Mucosa of stomach (tissue), 1 donor: ENCODE data around the gene RIN1.

Experiments used
- H3K27me3 ChIP-seq: one replicate; pipeline ENCODE4 v1.7.0; 2013; ENCODE audit warnings: mild to moderate bottlenecking, low read length; ENCODE audit not compliant: control insufficient read depth, insufficient read depth
- H3K36me3 ChIP-seq: one replicate; pipeline ENCODE4 v1.7.0; 2013; ENCODE audit warnings: low read length; ENCODE audit not compliant: control insufficient read depth, insufficient read depth
- H3K4me1 ChIP-seq: one replicate; pipeline ENCODE4 v1.7.0; 2013; ENCODE audit warnings: mild to moderate bottlenecking, low read length; ENCODE audit not compliant: control insufficient read depth, insufficient read depth
- H3K4me3 ChIP-seq: one replicate; pipeline ENCODE4 v1.7.0; 2013; ENCODE audit warnings: low read length
- H3K9ac ChIP-seq: one replicate; pipeline ENCODE4 v1.7.0; 2013; ENCODE audit warnings: mild to moderate bottlenecking, low read length, moderate library complexity
- H3K9me3 ChIP-seq: one replicate; pipeline ENCODE4 v1.7.0; 2013; ENCODE audit warnings: mild to moderate bottlenecking, low read length, moderate library complexity; ENCODE audit not compliant: control insufficient read depth
- donor health status: Pancreatic carcinoma.

The RIN1 gene

DNA sequence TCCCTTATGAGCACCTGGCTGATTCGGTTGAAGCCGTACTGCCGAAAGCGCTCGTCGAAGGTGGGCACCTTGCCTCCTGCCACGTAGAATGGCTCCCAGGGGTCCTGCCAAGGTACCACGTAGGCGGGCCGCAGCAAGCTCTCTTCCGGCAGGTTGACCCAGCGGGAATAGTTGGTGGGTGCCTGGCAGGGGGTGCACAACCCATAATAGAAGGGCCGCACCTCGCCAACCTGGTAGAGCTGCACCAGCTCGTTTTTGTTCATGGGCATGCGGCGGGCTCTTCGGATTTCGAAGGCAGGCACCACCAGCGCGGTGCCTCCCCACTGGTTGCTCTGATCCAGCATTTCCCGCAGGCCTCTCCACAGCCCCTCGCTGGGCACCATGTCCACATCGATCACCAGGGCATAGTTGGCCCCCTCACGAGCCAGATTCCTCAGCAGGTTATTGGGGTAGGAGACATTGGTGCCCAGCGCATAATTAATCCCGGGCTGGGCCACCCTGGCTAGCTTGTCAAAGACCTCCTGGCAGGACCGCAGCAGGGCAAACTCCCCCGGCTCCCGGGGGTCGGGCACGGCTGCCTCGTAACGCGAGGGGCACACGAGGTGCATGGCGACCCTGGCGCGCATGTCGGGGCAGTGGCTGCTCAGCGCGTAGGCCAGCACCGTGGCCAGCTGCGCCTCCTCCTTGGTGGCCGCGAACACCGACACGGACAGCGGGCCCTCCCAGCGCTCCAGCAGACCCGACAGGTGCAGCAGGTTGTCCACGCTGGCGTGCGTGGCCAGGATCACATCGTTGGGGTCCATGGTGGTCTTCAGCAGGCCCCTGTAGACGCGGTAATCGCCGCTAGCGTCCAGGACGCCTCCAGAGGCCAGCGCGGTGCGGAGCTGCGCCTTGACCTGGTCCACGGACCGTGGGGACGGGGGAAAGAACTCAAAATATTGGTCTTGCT lies 10.5 kb upstream of the RIN1 start:
- H3K4me1 ChIP-seq: peaks cover 43% of the 10 kb centered on the region
- H3K4me3 ChIP-seq: peak overlapping the region; percentile 60
- H3K9ac ChIP-seq: peak overlapping the region; percentile 79
- H3K27me3 ChIP-seq: no peaks in the 10 kb centered on the region
- no peaks in the 10 kb centered on the region for H3K9me3 ChIP-seq
- peaks cover 1% of the 10 kb centered on the region for H3K36me3 ChIP-seq

- Histone ChIP-seq H3K36me3 (peaks cover 15% of the 10 kb centered on the region), H3K27me3 (no peaks in the 10 kb centered on the region), H3K9ac (peak overlapping the region; percentile 79), H3K4me3 (peak overlapping the region; percentile 78), H3K9me3 (no peaks in the 10 kb centered on the region), H3K4me1 (peaks cover 39% of the 10 kb centered on the region)
Measured at GRCh38 chr11:66345316-66345649, 9.0 kb upstream of the RIN1 start.

- H3K4me3 ChIP-seq: peak within 1 kb of the TSS; percentile 78
- H3K9me3 ChIP-seq: no peaks in the 10 kb centered on the region
- peaks cover 38% of the 10 kb centered on the region for H3K4me1 ChIP-seq
- H3K9ac ChIP-seq: peak within 1 kb of the TSS; percentile 86
- H3K27me3 ChIP-seq: no peaks in the 10 kb centered on the region
- peaks cover 19% of the 10 kb centered on the region for H3K36me3 ChIP-seq
Measured at GRCh38 chr11:66344550-66345315, 8.5 kb upstream of the RIN1 start, which contains the start of gene BRMS1. TSS of gene BRMS1 (minus strand) at chr11:66345104. CDS start at chr11:66342234, 2,870 bp downstream.

DNA sequence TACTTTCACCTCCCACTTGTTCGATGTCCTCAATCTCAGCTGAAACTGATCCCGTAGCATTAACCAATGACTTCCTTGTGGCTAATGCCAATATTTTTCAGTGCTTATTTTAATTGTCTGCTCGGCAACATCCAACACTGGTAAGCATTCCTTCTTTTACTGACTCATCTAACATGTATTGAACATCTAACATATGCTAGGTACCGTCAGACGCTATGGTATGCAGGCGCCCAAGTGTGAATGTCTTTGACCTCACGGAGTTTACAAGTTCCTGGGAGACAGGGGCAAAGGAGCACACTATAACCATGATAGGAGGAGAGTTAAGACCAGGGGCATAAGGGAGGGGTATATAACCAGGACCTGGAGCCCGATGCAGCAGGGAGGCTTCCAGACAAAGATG lies 6.9 kb upstream of the RIN1 start:
- Histone ChIP-seq H3K9me3 (no peaks in the 10 kb centered on the region), H3K4me1 (peaks cover 29% of the 10 kb centered on the region), H3K36me3 (peaks cover 19% of the 10 kb centered on the region), H3K9ac (no peak overlapping the region), H3K4me3 (no peak overlapping the region), H3K27me3 (no peaks in the 10 kb centered on the region)

DNA sequence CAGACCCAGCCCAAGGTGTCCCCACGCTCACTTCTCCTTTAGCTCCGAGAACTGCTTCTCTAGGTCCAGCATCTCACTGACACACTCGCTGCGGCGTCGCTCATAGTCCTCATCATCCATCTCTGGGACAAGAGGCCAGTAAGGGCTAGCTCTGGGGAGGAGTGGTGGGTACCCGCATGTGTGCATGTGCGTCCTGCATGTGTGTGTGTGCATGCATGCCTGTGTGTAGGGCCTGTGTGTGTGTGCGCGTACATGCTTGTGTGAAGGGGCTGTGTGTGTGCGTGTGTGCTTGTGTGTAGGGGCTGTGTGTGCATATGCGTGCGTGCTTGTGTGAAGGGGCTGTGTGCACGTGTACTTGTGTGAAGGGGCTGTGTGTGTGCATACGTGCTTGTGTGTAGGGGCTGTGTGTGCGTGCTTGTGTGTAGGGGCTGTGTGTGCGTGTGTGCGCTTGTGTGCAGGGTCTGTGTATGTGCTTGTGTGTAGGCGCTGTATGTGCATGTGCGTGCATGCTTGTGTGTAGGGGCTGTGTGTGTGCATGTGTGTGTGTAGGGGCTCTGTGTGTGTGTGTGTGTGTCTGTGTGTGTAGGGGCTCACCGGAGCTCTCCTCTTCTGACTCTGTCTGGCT lies 5.4 kb upstream of the RIN1 start:
- Histone ChIP-seq H3K36me3 (peaks cover 19% of the 10 kb centered on the region), H3K27me3 (no peaks in the 10 kb centered on the region), H3K4me3 (no peak overlapping the region), H3K9me3 (no peaks in the 10 kb centered on the region), H3K4me1 (peaks cover 30% of the 10 kb centered on the region), H3K9ac (no peak overlapping the region)

GRCh38 chr11:66340596-66341501 lies 4.6 kb upstream of the RIN1 start:
- peaks cover 19% of the 10 kb centered on the region for H3K36me3 ChIP-seq
- H3K27me3 ChIP-seq: no peaks in the 10 kb centered on the region
- no peak overlapping the region for H3K9ac ChIP-seq
- H3K4me3 ChIP-seq: no peak overlapping the region
- H3K9me3 ChIP-seq: no peaks in the 10 kb centered on the region
- peaks cover 28% of the 10 kb centered on the region for H3K4me1 ChIP-seq

DNA sequence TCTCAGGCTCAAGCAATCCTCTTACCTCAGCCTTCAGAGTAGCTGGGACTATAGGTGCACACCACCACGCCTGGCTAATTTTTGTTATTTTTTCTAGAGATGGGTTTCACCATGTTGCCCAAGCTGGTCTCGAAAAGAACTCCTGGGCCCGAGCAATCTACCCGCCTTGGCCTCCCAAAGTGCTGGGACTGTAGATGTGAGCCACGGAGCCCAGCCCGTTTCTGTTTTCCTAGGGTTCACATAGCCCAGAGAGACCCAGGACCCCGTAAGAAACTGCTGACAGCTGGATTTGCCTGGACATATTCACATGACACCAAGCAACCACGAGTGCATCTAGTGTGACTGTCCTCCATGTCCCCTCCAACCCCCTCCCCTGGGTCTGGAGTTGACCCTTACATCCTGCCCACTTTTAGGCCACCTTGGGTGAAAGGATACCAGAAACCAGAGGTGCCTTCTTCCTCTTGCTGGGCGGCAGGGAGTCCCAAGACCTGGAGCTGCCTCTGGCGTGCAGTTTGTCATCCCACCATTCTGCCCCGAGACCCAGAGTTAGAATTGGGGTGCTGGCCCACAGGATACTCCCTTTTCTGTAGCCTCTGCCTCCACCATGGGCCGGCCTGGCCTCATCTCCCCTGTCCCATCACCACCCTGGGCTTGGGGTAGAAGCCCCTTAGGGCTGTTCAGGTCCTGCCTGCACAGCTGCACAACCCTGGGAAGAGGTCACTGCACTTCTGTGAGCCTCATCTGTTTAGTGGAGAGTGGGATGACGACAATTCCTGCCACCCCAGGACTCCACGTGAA lies 3.7 kb upstream of the RIN1 start:
- Histone ChIP-seq H3K27me3 (no peaks in the 10 kb centered on the region), H3K36me3 (peaks cover 19% of the 10 kb centered on the region), H3K4me1 (peaks cover 28% of the 10 kb centered on the region), H3K4me3 (no peak overlapping the region), H3K9ac (no peak overlapping the region), H3K9me3 (no peaks in the 10 kb centered on the region)

GRCh38 chr11:66339162-66339675 lies 3.0 kb upstream of the RIN1 start:
- no peaks in the 10 kb centered on the region for H3K27me3 ChIP-seq
- no peak overlapping the region for H3K4me3 ChIP-seq
- H3K9me3 ChIP-seq: no peaks in the 10 kb centered on the region
- no peak overlapping the region for H3K9ac ChIP-seq
- peaks cover 29% of the 10 kb centered on the region for H3K4me1 ChIP-seq
- H3K36me3 ChIP-seq: peaks cover 19% of the 10 kb centered on the region

- H3K4me1 ChIP-seq: peaks cover 22% of the 10 kb centered on the region
- no peaks in the 10 kb centered on the region for H3K9me3 ChIP-seq
- peaks cover 19% of the 10 kb centered on the region for H3K36me3 ChIP-seq
- no peak overlapping the region for H3K4me3 ChIP-seq
- H3K9ac ChIP-seq: no peak overlapping the region
- H3K27me3 ChIP-seq: no peaks in the 10 kb centered on the region
Measured at GRCh38 chr11:66338276-66339161, 2.3 kb upstream of the RIN1 start.
